H9 (cell line): Measurements from ENCODE around the gene MOCOS. TPM values are rescaled to one million over a fixed set of nuclear protein-coding genes. Genes with fewer than 3 reads are reported as not detected.
A peak's percentile ranks its signal among the peaks of the same experiment; 100 is the strongest.

ENCODE experiments used
- DNase-seq: peaks from one replicate; pipeline ENCODE4 v3.0.0-alpha.2; 2017
- H2AFZ ChIP-seq: one replicate; pipeline ENCODE4 v1.6.1; 2013; ENCODE audit warnings: mild to moderate bottlenecking, low read length, control low read depth, moderate library complexity
- H2AK5ac ChIP-seq: 2 replicates; pipeline ENCODE4 v1.6.1; 2013; ENCODE audit warnings: low read length, control low read depth, mixed read lengths; ENCODE audit not compliant: insufficient read length
- H2BK120ac ChIP-seq: one replicate; pipeline ENCODE4 v1.6.1; 2013; ENCODE audit warnings: low read depth, mild to moderate bottlenecking, low read length, control low read depth, inconsistent platforms; ENCODE audit not compliant: poor library complexity, severe bottlenecking
- H2BK12ac ChIP-seq: 2 replicates; pipeline ENCODE4 v1.6.1; 2013; ENCODE audit warnings: low read length, control low read depth, mixed read lengths, low read depth; ENCODE audit not compliant: insufficient read length
- H2BK15ac ChIP-seq: 2 replicates; pipeline ENCODE4 v1.6.1; 2013; ENCODE audit warnings: low read depth, low read length, control low read depth
- H2BK20ac ChIP-seq: one replicate; pipeline ENCODE4 v1.6.1; 2013; ENCODE audit warnings: low read depth, mild to moderate bottlenecking, low read length, control low read depth, inconsistent platforms; ENCODE audit not compliant: poor library complexity, severe bottlenecking
- H2BK5ac ChIP-seq: 2 replicates; pipeline ENCODE4 v1.6.1; 2013; ENCODE audit warnings: low read length, control low read depth, mixed read lengths; ENCODE audit not compliant: insufficient read length
- H3K14ac ChIP-seq: 2 replicates; pipeline ENCODE4 v1.6.1; 2013; ENCODE audit warnings: low read length, control low read depth; ENCODE audit not compliant: insufficient read depth
- H3K18ac ChIP-seq: 2 replicates; pipeline ENCODE4 v1.6.1; 2013; ENCODE audit warnings: low read depth, mild to moderate bottlenecking, mixed read lengths, low read length, control low read depth; ENCODE audit not compliant: insufficient read length
- H3K23ac ChIP-seq: 2 replicates; pipeline ENCODE4 v1.6.1; 2013; ENCODE audit warnings: low read length, control low read depth, mixed read lengths, low read depth; ENCODE audit not compliant: insufficient read length
- H3K23me2 ChIP-seq: 2 replicates; pipeline ENCODE4 v1.6.1; 2013; ENCODE audit warnings: low read depth, mild to moderate bottlenecking, mixed read lengths, low read length, control low read depth; ENCODE audit not compliant: insufficient read length, poor library complexity, severe bottlenecking
- H3K27ac ChIP-seq: 2 replicates; pipeline ENCODE4 v1.5.1; 2013; ENCODE audit warnings: low read length, control low read depth, mixed read lengths, low read depth; ENCODE audit not compliant: insufficient read length
- H3K27me3 ChIP-seq: 2 replicates; pipeline ENCODE4 v1.6.1; 2013; ENCODE audit warnings: low read length, control low read depth, inconsistent platforms; ENCODE audit not compliant: insufficient read depth
- H3K4ac ChIP-seq: 2 replicates; pipeline ENCODE4 v1.6.1; 2013; ENCODE audit warnings: low read depth, mild to moderate bottlenecking, control low read depth, inconsistent platforms, low read length, moderate library complexity
- H3K4me1 ChIP-seq: 2 replicates; pipeline ENCODE4 v1.6.1; 2013; ENCODE audit warnings: low read length, control low read depth, inconsistent platforms; ENCODE audit not compliant: insufficient read depth
- H3K4me2 ChIP-seq: 2 replicates; pipeline ENCODE4 v1.6.1; 2013; ENCODE audit warnings: low read length, control low read depth, mixed read lengths; ENCODE audit not compliant: insufficient read length, insufficient read depth
- H3K56ac ChIP-seq: 2 replicates; pipeline ENCODE4 v1.6.1; 2013; ENCODE audit warnings: low read depth, mild to moderate bottlenecking, mixed read lengths, low read length, control low read depth; ENCODE audit not compliant: insufficient read length
- H3K79me1 ChIP-seq: 2 replicates; pipeline ENCODE4 v1.6.1; 2013; ENCODE audit warnings: low read depth, mild to moderate bottlenecking, moderate library complexity, low read length, control low read depth, inconsistent platforms; ENCODE audit not compliant: insufficient read depth, poor library complexity, severe bottlenecking
- H3K79me2 ChIP-seq: 2 replicates; pipeline ENCODE4 v1.6.1; 2013; ENCODE audit warnings: low read length, control low read depth, inconsistent platforms; ENCODE audit not compliant: insufficient read depth
- H3K9ac ChIP-seq: 2 replicates; pipeline ENCODE4 v1.6.1; 2013; ENCODE audit warnings: low read length, control low read depth, mixed read lengths; ENCODE audit not compliant: insufficient read length; ENCODE audit errors: extremely low read depth
- H3K9me3 ChIP-seq: one replicate; pipeline ENCODE4 v1.6.1; 2013; ENCODE audit warnings: low read depth, low read length, inconsistent platforms; ENCODE audit not compliant: control insufficient read depth
- H3T11ph ChIP-seq: one replicate; pipeline ENCODE4 v1.6.1; 2013; ENCODE audit warnings: mild to moderate bottlenecking, low read length, control low read depth, inconsistent platforms
- H4K20me1 ChIP-seq: one replicate; pipeline ENCODE4 v1.6.1; 2013; ENCODE audit not compliant: control insufficient read depth, insufficient read length, insufficient read depth
- H4K5ac ChIP-seq: 2 replicates; pipeline ENCODE4 v1.6.1; 2013; ENCODE audit warnings: low read depth, mild to moderate bottlenecking, mixed read lengths, low read length, control low read depth; ENCODE audit not compliant: insufficient read length
- H4K8ac ChIP-seq: replicated peaks from 2 replicates; pipeline ENCODE4 v1.6.1; 2013; ENCODE audit warnings: low read length, control low read depth, mixed read lengths, low read depth; ENCODE audit not compliant: insufficient read length
- H4K91ac ChIP-seq: 2 replicates; pipeline ENCODE4 v1.6.1; 2013; ENCODE audit warnings: low read depth, mild to moderate bottlenecking, moderate library complexity, mixed read lengths, low read length, control low read depth; ENCODE audit not compliant: insufficient read length
- H3K27ac Mint-ChIP-seq, 3 experiments: 2 replicates in 2 of 3; 3 replicates in 1 of 3; pipeline ENCODE4 v1.8.0; 2020 to 2021; ENCODE audit warnings: mixed read lengths in 3 of 3, mild to moderate bottlenecking in 1 of 3, moderate library complexity in 1 of 3
- H3K27me3 Mint-ChIP-seq: 2 replicates; pipeline ENCODE4 v1.8.0; 2021; ENCODE audit warnings: low read depth, mild to moderate bottlenecking, moderate library complexity, mixed read lengths
- H3K36me3 Mint-ChIP-seq, 3 experiments: 2 replicates in 2 of 3; 3 replicates in 1 of 3; pipeline ENCODE4 v1.8.0; 2020 to 2021; ENCODE audit warnings: low read depth in 3 of 3, mixed read lengths in 3 of 3; ENCODE audit not compliant: insufficient read depth in 1 of 3
- H3K4me1 Mint-ChIP-seq, 2 experiments: 2 replicates each; pipeline ENCODE4 v1.8.0; 2020; ENCODE audit warnings: mixed read lengths in 2 of 2
- H3K4me3 Mint-ChIP-seq, 2 experiments: 2 replicates in 1 of 2; 3 replicates in 1 of 2; pipeline ENCODE4 v1.8.0; 2020 to 2021; ENCODE audit warnings: mild to moderate bottlenecking in 2 of 2, mixed read lengths in 2 of 2, moderate library complexity in 1 of 2
- H3K9me3 Mint-ChIP-seq, 2 experiments: 2 replicates in 1 of 2; 3 replicates in 1 of 2; pipeline ENCODE4 v1.8.0; 2020; ENCODE audit warnings: mild to moderate bottlenecking in 2 of 2, mixed read lengths in 2 of 2, moderate library complexity in 1 of 2
- WGBS: extraction: QIAGEN DNeasy Blood & Tissue Kit; methylation state at CpG from one replicate; pipeline ENCODE4 v1.1.7; 2013; ENCODE audit warnings: missing lambda C conversion rate, low lambda C conversion rate, mixed read lengths; ENCODE audit not compliant: insufficient read length; ENCODE audit errors: extremely low coverage; 5-methylcytosine and 5-hydroxymethylcytosine counted together
- total RNA-seq: library from RNA; stranded (reverse); gene quantifications from 2 replicates; pipeline ENCODE4 v1.2.1, GENCODE V29; 2021
- TF ChIP-seq, protein P1 (sequence below): fragments of 200-600 bp; sonication (generic); conservative IDR thresholded peaks from 3 replicates; pipeline ENCODE4 v1.8.0; 2021; ENCODE audit warnings: antibody characterized with exemption, mild to moderate bottlenecking

The MOCOS gene
- total RNA-seq, 1 experiment from 2014 or later = 6.0 TPM

GRCh38 chr18:36247036-36247435 lies 59.7 kb downstream of the MOCOS start:
- DNase-seq = peak; percentile 67
- H4K91ac ChIP-seq = no peak overlapping the region
- H3K4me1 ChIP-seq = no peaks in the 10 kb centered on the region
- H2BK15ac ChIP-seq = no peak overlapping the region
- no peak overlapping the region for H3K23ac ChIP-seq
- peaks cover 11 to 23% of the 10 kb centered on the region in 2 experiments for H3K4me1 Mint-ChIP-seq
- peaks cover 12 to 31% (median 17%) of the 10 kb centered on the region in 3 experiments for H3K36me3 Mint-ChIP-seq
- H3K79me1 ChIP-seq = peaks cover 3% of the 10 kb centered on the region
- no peak overlapping the region for H2AFZ ChIP-seq
- peaks cover 6 to 9% of the 10 kb centered on the region in 2 experiments; a peak in 3 of 5 replicates for H3K9me3 Mint-ChIP-seq
- no peak overlapping the region for H4K8ac ChIP-seq
- no peaks in the 10 kb centered on the region for H3K27me3 ChIP-seq
- H2AK5ac ChIP-seq = no peak overlapping the region
- H3T11ph ChIP-seq = no peak overlapping the region
- no peak overlapping the region for H3K27ac Mint-ChIP-seq
- peaks cover 3% of the 10 kb centered on the region for H4K20me1 ChIP-seq
- no peak overlapping the region for H3K27ac ChIP-seq
- no peak overlapping the region for H2BK5ac ChIP-seq
- H3K14ac ChIP-seq = no peak overlapping the region
- H3K4ac ChIP-seq = no peak overlapping the region
- H2BK20ac ChIP-seq = no peak overlapping the region
- no peaks in the 10 kb centered on the region for H3K23me2 ChIP-seq
- no peak overlapping the region for H3K18ac ChIP-seq
- H4K5ac ChIP-seq = no peak overlapping the region
- WGBS = no CpG with 5 or more reads among the region's 1 CpG
- H3K9me3 ChIP-seq = no peaks in the 10 kb centered on the region
- H2BK120ac ChIP-seq = no peak overlapping the region
- TF ChIP-seq, protein P1, sequence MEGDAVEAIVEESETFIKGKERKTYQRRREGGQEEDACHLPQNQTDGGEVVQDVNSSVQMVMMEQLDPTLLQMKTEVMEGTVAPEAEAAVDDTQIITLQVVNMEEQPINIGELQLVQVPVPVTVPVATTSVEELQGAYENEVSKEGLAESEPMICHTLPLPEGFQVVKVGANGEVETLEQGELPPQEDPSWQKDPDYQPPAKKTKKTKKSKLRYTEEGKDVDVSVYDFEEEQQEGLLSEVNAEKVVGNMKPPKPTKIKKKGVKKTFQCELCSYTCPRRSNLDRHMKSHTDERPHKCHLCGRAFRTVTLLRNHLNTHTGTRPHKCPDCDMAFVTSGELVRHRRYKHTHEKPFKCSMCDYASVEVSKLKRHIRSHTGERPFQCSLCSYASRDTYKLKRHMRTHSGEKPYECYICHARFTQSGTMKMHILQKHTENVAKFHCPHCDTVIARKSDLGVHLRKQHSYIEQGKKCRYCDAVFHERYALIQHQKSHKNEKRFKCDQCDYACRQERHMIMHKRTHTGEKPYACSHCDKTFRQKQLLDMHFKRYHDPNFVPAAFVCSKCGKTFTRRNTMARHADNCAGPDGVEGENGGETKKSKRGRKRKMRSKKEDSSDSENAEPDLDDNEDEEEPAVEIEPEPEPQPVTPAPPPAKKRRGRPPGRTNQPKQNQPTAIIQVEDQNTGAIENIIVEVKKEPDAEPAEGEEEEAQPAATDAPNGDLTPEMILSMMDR = no peak
- H3K27me3 Mint-ChIP-seq = peaks cover 2% of the 10 kb centered on the region
- no peak overlapping the region for H2BK12ac ChIP-seq
- H3K9ac ChIP-seq = no peak overlapping the region
- H3K79me2 ChIP-seq = no peaks in the 10 kb centered on the region
- no peak overlapping the region for H3K4me3 Mint-ChIP-seq
- H3K4me2 ChIP-seq = no peak overlapping the region
- no peak overlapping the region for H3K56ac ChIP-seq
